Lower lobe of right lung (tissue), 2 donors: ENCODE data around the gene RNPEPL1. TPM values are rescaled to one million over a fixed set of nuclear protein-coding genes. Genes with fewer than 3 reads are reported as not detected.
A peak's percentile ranks its signal among the peaks of the same experiment; 100 is the strongest.

Experiments
- ATAC-seq, 2 donors: fragments of 200-7000 bp; cut with Tn5 transposase; one replicate each; pipeline ENCODE4 v1.9.1; 2020 to 2022; ENCODE audit warnings: mild to moderate bottlenecking in 2 of 2, moderate library complexity in 2 of 2
- DNase-seq: peaks from one replicate; pipeline ENCODE4 v3.0.0-alpha.2; 2020
- H3K27ac ChIP-seq: fragments of 200-600 bp; one replicate; pipeline ENCODE4 v1.8.0; 2022
- H3K27me3 ChIP-seq: fragments of 200-600 bp; one replicate; pipeline ENCODE4 v1.8.0; 2022; ENCODE audit warnings: low read depth
- H3K36me3 ChIP-seq: fragments of 200-600 bp; one replicate; pipeline ENCODE4 v1.8.0; 2022; ENCODE audit warnings: mild to moderate bottlenecking
- H3K4me1 ChIP-seq: fragments of 200-600 bp; one replicate; pipeline ENCODE4 v1.8.0; 2022
- H3K4me3 ChIP-seq: fragments of 200-600 bp; one replicate; pipeline ENCODE4 v1.8.0; 2022; ENCODE audit warnings: mild to moderate bottlenecking
- H3K9me3 ChIP-seq: fragments of 200-600 bp; one replicate; pipeline ENCODE4 v1.8.0; 2022
- CTCF ChIP-seq: fragments of 200-600 bp; IDR thresholded peaks from one replicate; pipeline ENCODE4 v1.8.0; 2022; ENCODE audit warnings: antibody characterized with exemption, mild to moderate bottlenecking
- intact Hi-C: fragments of 100-400 bp; cut with DNase I; formaldehyde crosslinking; loops from one replicate; pipeline ENCODE4 v1.11.0; 2022
- total RNA-seq: library from RNA; stranded (reverse); fragmentation: NEBNext Ultra II Directional; extraction: Animal tissue kit (Norgen Biotek cat#: 25700); gene quantifications from one replicate; pipeline ENCODE4 v1.2.1, GENCODE V29; 2021
- donor health status: DM: no; HTN: yes; CAD: no; lungs with severe emphysema.

RNPEPL1 gene
- total RNA-seq, 1 donor from 2014 or later: 102 TPM

- Histone ChIP-seq H3K4me1 (peaks cover under 1% of the 10 kb centered on the region), H3K9me3 (no peaks in the 10 kb centered on the region), H3K27ac (no peak overlapping the region), H3K4me3 (no peak overlapping the region), H3K36me3 (peaks cover 29% of the 10 kb centered on the region), H3K27me3 (no peaks in the 10 kb centered on the region)
- TF ChIP-seq CTCF: no peak
- DNase-seq (no peak), ATAC-seq (no peak)
- intact Hi-C loops: no loop called here
Measured at GRCh38 chr2:240551811-240552210, 16.5 kb upstream of the RNPEPL1 start.

GRCh38 chr2:240553956-240554480 is 14.3 kb upstream of the RNPEPL1 start:
- H3K9me3 ChIP-seq: no peaks in the 10 kb centered on the region
- no peaks in the 10 kb centered on the region for H3K27me3 ChIP-seq
- DNase-seq (no peak), ATAC-seq (no peak)
- H3K27ac ChIP-seq: no peak overlapping the region
- intact Hi-C loops: no loop called here
- no peak overlapping the region for H3K4me3 ChIP-seq
- H3K4me1 ChIP-seq: peaks cover 23% of the 10 kb centered on the region
- peaks cover 29% of the 10 kb centered on the region for H3K36me3 ChIP-seq
- no peak for TF ChIP-seq CTCF

DNA sequence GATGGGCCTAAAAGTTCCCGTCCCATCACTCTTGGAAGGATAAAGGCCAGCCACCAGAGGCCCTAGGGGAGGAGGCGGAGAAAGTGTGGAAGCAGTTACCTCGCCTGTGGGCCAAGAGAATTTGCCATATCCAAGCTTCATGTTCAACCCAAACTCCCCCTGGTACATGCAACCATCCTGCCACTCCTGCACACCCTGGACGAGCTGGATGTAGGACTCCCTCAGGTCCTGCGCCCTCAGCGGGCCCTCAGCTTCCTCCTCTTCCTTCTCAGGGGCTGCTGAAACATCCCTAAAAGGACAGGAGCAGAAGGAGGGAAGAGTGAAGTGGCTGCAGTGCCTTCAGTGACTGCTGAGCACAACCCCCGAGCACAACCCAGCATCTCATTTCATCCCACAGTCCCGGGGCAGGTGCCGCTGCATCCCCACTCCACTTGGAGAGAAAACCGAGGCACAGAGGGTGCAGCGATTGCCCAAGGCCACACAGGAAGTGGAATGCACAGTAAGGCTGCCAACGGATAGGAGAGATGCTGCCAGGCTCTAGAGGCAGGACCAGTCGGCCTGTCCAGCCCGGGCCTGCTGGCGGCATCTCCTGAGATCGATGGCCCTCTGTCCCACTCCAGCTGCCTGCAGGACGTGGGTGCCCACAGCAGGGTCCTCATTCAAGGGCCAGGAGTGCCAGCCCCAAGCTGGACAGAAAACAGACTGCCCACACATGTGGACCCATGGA is 13.4 kb upstream of the RNPEPL1 start:
- ATAC-seq (no peak), DNase-seq (peak; percentile 43)
- no peak overlapping the region for H3K4me3 ChIP-seq
- no peak overlapping the region for H3K27ac ChIP-seq
- H3K9me3 ChIP-seq: no peaks in the 10 kb centered on the region
- intact Hi-C loops: no loop called here
- no peaks in the 10 kb centered on the region for H3K27me3 ChIP-seq
- H3K36me3 ChIP-seq: peaks cover 29% of the 10 kb centered on the region
- no peak for TF ChIP-seq CTCF
- peaks cover 32% of the 10 kb centered on the region for H3K4me1 ChIP-seq

DNA sequence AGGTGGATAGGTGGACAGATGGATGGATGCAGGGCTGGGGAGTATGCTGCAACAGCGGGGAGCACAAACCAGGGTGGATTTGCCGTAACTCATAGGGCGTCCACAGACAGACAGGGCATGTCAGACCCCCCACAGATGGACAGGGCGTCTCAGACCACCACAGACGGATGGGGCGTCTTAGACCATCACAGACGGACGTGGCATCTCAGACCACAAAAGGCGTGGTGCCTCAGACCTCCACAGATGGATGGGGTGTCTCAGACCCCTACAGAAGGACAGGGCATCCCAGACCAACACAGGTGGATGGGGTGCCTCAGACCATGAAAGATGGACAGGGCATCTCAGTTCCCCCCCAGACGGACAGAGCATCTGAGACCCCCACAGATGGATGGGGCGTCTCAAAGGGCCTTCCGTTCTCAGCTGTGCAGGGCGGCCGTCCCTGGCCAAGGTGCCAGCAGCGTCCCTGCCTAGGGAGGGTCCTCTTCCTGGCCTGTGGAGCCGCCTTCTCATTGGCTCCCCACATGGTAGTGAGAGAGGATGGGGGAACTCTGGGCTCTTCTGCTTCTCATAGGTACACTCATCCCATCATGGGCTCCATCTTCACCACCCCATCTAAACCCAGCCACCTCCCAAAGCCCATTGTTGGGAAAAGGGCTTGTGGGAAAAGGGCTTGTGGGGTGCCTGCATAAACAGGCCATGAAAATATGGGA is 12.6 kb upstream of the RNPEPL1 start:
- DNase-seq: no peak
- Histone ChIP-seq H3K9me3 (no peaks in the 10 kb centered on the region), H3K27ac (no peak overlapping the region), H3K4me3 (no peak overlapping the region), H3K4me1 (peaks cover 33% of the 10 kb centered on the region), H3K27me3 (no peaks in the 10 kb centered on the region), H3K36me3 (peaks cover 29% of the 10 kb centered on the region)
- intact Hi-C loops: no loop called here
- no peak for ATAC-seq
- TF ChIP-seq CTCF: no peak

DNA sequence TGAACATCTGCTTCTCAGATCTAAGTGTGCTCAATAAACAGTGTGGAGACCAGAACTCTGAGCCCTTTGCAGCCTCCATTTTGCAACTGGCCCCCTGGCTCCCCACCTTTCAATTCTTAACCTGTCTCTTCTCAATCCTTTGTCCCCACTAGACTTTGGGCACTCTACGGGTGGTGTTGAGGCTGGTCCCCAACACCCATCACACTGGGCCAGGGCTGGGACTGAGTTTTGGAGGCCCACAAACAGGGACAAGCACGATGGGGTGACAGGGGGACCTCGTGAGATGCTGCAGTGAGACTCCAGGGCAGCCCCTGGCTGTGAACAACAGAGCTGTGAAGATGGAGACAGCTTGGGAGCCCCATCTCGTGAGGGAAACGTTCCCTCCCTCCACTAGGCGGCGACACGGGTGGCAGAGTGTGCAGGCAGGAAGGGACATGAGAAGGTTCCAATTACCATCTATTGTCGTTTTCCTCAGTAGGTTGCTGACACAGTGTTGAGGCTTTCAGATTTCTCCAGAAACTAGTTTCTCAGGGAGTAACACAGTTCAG is 11.7 kb upstream of the RNPEPL1 start:
- DNase-seq (peak; percentile 63), ATAC-seq (no peak)
- H3K27ac ChIP-seq: no peak overlapping the region
- no peaks in the 10 kb centered on the region for H3K27me3 ChIP-seq
- peaks cover 20% of the 10 kb centered on the region for H3K36me3 ChIP-seq
- peak; percentile 39 for TF ChIP-seq CTCF
- H3K4me1 ChIP-seq: peaks cover 39% of the 10 kb centered on the region
- H3K4me3 ChIP-seq: no peak overlapping the region
- intact Hi-C loops: no loop called here
- H3K9me3 ChIP-seq: no peaks in the 10 kb centered on the region
